Measurements from ENCODE around the gene STIL. TPM values are rescaled to one million over a fixed set of nuclear protein-coding genes. Genes with fewer than 3 reads are reported as not detected.
A peak's percentile ranks its signal among the peaks of the same experiment; 100 is the strongest.

Gene STIL
- total and polyA plus RNA-seq, 2 experiments from 2014 or later, result 2.5 to 6.1 TPM

- no peak overlapping the region for H3K27ac ChIP-seq
- DNase-seq (ENCODE audit: low spot score), result no peak
- H3K36me3 ChIP-seq (replicated peaks; ENCODE audit: insufficient read depth, low read depth), result no peaks in the 10 kb centered on the region
- peak overlapping the region; percentile 29 for H3K4me2 ChIP-seq
- peaks cover 16% of the 10 kb centered on the region for H3K4me1 ChIP-seq (ENCODE audit: insufficient read depth)
- peak overlapping the region; percentile 1 for H2AFZ ChIP-seq
- TF ChIP-seq EZH2 (IDR thresholded peaks at IDR 0.05; ENCODE audit: borderline replicate concordance) (no peak), EZH2phosphoT487 (IDR thresholded peaks at IDR 0.05; ENCODE audit: low read depth, severe bottlenecking, unreplicated experiment) (no peak), CTCF (IDR thresholded peaks at IDR 0.05; ENCODE audit: poor library complexity) (no peak)
- H3K9me2 ChIP-seq (replicated peaks; ENCODE audit: insufficient read depth), result no peaks in the 10 kb centered on the region
- H3K79me2 ChIP-seq, result no peaks in the 10 kb centered on the region
- no peaks in the 10 kb centered on the region for H4K20me1 ChIP-seq (ENCODE audit: insufficient read depth, poor library complexity, severe bottlenecking)
- H3K27me3 ChIP-seq, result peaks cover 97% of the 10 kb centered on the region
- no peak overlapping the region for H3K4me3 ChIP-seq
- H3K9me3 ChIP-seq (ENCODE audit: low read depth), result no peaks in the 10 kb centered on the region
- 10% methylated on average over 35 of the region's 35 CpGs for WGBS (ENCODE audit: low lambda C conversion rate, missing lambda C conversion rate)
These were observed 84.7 kb downstream of the STIL start for GRCh38 chr1:47229031-47229885.

DNA sequence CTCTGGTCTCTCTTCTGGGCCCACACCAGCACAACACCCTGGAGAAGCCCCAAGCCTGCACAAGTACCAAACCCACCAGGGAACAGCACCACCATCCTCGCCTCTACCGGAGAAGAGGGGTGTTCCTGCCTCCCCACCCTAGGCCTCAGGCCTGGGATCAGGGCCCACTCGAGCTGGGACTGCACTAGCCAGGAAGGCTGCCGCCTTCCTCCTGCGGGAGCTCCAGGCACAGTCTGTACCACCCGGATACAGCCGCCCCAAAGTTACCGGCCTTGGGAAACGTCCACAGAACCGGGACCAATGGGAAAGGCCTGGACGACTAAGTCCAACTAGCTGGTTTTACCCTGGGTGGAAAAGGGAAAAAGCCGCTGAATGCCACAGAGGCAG is 85.3 kb downstream of the STIL start:
- Histone ChIP-seq H4K20me1 (ENCODE audit: insufficient read depth, poor library complexity, severe bottlenecking) (no peaks in the 10 kb centered on the region), H3K27ac (no peak overlapping the region), H3K4me1 (ENCODE audit: insufficient read depth) (peaks cover 16% of the 10 kb centered on the region), H3K9me3 (ENCODE audit: low read depth) (no peaks in the 10 kb centered on the region), H3K79me2 (no peaks in the 10 kb centered on the region), H3K27me3 (peaks cover 97% of the 10 kb centered on the region), H3K36me3 (replicated peaks; ENCODE audit: insufficient read depth, low read depth) (no peaks in the 10 kb centered on the region), H3K4me3 (no peak overlapping the region), H2AFZ (no peak overlapping the region), H3K4me2 (no peak overlapping the region), H3K9me2 (replicated peaks; ENCODE audit: insufficient read depth) (no peaks in the 10 kb centered on the region)
- no peak for TF ChIP-seq EZH2 (IDR thresholded peaks at IDR 0.05; ENCODE audit: borderline replicate concordance)
- TF ChIP-seq CTCF (IDR thresholded peaks at IDR 0.05; ENCODE audit: poor library complexity), result no peak
- 33% methylated on average over 12 of the region's 12 CpGs for WGBS (ENCODE audit: low lambda C conversion rate, missing lambda C conversion rate)
- DNase-seq (ENCODE audit: low spot score), result no peak

GRCh38 chr1:47227341-47228232 is 86.4 kb downstream of the STIL start:
- no peaks in the 10 kb centered on the region for H3K36me3 ChIP-seq (replicated peaks; ENCODE audit: insufficient read depth, low read depth)
- no peaks in the 10 kb centered on the region for H3K9me2 ChIP-seq (replicated peaks; ENCODE audit: insufficient read depth)
- DNase-seq (ENCODE audit: low spot score), result no peak
- no peak overlapping the region for H3K4me2 ChIP-seq
- H3K4me3 ChIP-seq, result no peak overlapping the region
- no peaks in the 10 kb centered on the region for H4K20me1 ChIP-seq (ENCODE audit: insufficient read depth, poor library complexity, severe bottlenecking)
- H3K27ac ChIP-seq, result no peak overlapping the region
- H3K27me3 ChIP-seq, result peaks cover 97% of the 10 kb centered on the region
- WGBS (ENCODE audit: low lambda C conversion rate, missing lambda C conversion rate), result 27% methylated on average over 7 of the region's 7 CpGs
- no peaks in the 10 kb centered on the region for H3K9me3 ChIP-seq (ENCODE audit: low read depth)
- H2AFZ ChIP-seq, result no peak overlapping the region
- H3K79me2 ChIP-seq, result no peaks in the 10 kb centered on the region
- H3K4me1 ChIP-seq (ENCODE audit: insufficient read depth), result peaks cover 16% of the 10 kb centered on the region
- TF ChIP-seq EZH2 (IDR thresholded peaks at IDR 0.05; ENCODE audit: borderline replicate concordance) (no peak), EZH2phosphoT487 (IDR thresholded peaks at IDR 0.05; ENCODE audit: low read depth, severe bottlenecking, unreplicated experiment) (no peak), CTCF (IDR thresholded peaks at IDR 0.05; ENCODE audit: poor library complexity) (no peak)

Data from hepatocyte (in vitro differentiated cells).